Esophagus squamous epithelium (tissue), 5 donors: ENCODE results near the gene TARM1. TPM values are rescaled to one million over a fixed set of nuclear protein-coding genes. Genes with fewer than 3 reads are reported as not detected.

Experiments used
- DNase-seq: peaks from one replicate; lab custom pipeline; 2025; lab: John Stamatoyannopoulos, UW
- H3K27ac ChIP-seq, 4 donors: fragments of 200-600 bp; sonication (generic); one replicate each; pipeline ENCODE4 v1.5.1; 2016 to 2019; ENCODE audit warnings: mild to moderate bottlenecking in 1 of 4
- H3K27me3 ChIP-seq, 4 donors: fragments of 200-600 bp; sonication (generic); 1 replicate in 3 of 4; 2 replicates in 1 of 4; pipeline versions ENCODE4 v1.5.1 to v1.6.0; 2017 to 2021; ENCODE audit warnings: antibody characterized with exemption in 1 of 4
- H3K36me3 ChIP-seq, 3 donors: fragments of 200-600 bp; sonication (generic); one replicate each; pipeline ENCODE4 v1.5.1; 2016 to 2019
- H3K4me1 ChIP-seq, 3 donors: fragments of 200-600 bp; sonication (generic); one replicate each; pipeline ENCODE4 v1.5.1; 2017 to 2019
- H3K4me3 ChIP-seq, 4 donors: fragments of 200-600 bp; sonication (generic); 1 replicate in 3 of 4; 2 replicates in 1 of 4; pipeline ENCODE4 v1.5.1; 2016 to 2019; ENCODE audit warnings: mild to moderate bottlenecking in 2 of 4, moderate library complexity in 1 of 4
- H3K9me3 ChIP-seq, 3 donors: fragments of 200-600 bp; sonication (generic); one replicate each; pipeline ENCODE4 v1.5.1; 2016 to 2019
- POLR2A ChIP-seq, 4 donors: fragments of 450-650 bp; IDR thresholded peaks; one replicate each; pipeline ENCODE4 v1.6.1; 2017; ENCODE audit warnings: antibody characterized with exemption in 4 of 4, mild to moderate bottlenecking in 4 of 4, moderate library complexity in 3 of 4
- WGBS, 2 donors: methylation state at CpG; one replicate each; pipeline ENCODE4 v1.1.5; 2018; 5-methylcytosine and 5-hydroxymethylcytosine counted together
- intact Hi-C: fragments of 100-400 bp; cut with DNase I; formaldehyde crosslinking; loops from one replicate; pipeline ENCODE4 v1.15.0; 2022
- total RNA-seq, 4 donors: library from RNA; depleted of rRNA; stranded (reverse); fragments of >200 nt; gene quantifications; one replicate each; pipeline ENCODE4 v1.1.0, GENCODE V29; 2016
- TF ChIP-seq, protein P1 (sequence below), 6 experiments: fragments of 450-650 bp in 4 of 6; fragments of 200-600 bp in 2 of 6; sonication (generic) in 2 of 6; IDR thresholded peaks; one replicate each; pipeline ENCODE4 v1.5.1; 2016 to 2019; ENCODE audit warnings: antibody characterized with exemption in 6 of 6, mild to moderate bottlenecking in 4 of 6, moderate library complexity in 4 of 6
- donor health status: DM: yes; HTN: yes; CAD: no.

TARM1 gene
- total RNA-seq = not detected

DNA sequence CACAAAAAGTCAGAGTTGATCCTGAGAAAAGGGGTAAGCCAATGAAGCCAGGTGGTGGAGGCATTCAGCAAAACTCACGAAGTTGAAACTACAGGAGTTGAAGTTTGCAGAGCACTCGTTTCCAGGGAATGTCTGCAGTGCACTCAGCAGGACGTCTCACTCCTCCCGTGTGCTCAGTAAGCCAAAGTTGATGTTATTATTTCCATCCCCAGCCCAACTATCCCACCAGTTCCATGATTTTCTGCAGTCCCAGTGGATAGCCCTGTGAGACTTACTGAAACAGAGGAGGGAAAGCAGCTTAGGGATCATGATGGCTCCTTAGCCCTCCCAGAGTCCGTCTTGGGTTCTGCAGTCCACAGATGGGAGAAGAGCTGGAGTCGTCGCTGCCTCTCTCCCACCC, at the start of gene TARM1:
TSS of gene TARM1 (minus strand) at position 334 of the 400 bp plus-strand sequence. CDS start at position 309, 25 bp downstream.
- Histone ChIP-seq H3K9me3 (peaks cover 0 to 26% (median 3%) of the 10 kb centered on the region in 3 donors), H3K4me3 (no peak within 1 kb of the TSS), H3K36me3 (no peaks in the 10 kb centered on the region), H3K4me1 (no peaks in the 10 kb centered on the region), H3K27ac (no peak within 1 kb of the TSS), H3K27me3 (no peaks in the 10 kb centered on the region)
- intact Hi-C loops = no loop called here
- DNase-seq = no peak
- WGBS, 2 donors = 77 to 82% methylated on average over 7 of the region's 7 CpGs
- TF ChIP-seq POLR2A (IDR thresholded peaks at IDR 0.05) = no peak
- TF ChIP-seq, protein P1, sequence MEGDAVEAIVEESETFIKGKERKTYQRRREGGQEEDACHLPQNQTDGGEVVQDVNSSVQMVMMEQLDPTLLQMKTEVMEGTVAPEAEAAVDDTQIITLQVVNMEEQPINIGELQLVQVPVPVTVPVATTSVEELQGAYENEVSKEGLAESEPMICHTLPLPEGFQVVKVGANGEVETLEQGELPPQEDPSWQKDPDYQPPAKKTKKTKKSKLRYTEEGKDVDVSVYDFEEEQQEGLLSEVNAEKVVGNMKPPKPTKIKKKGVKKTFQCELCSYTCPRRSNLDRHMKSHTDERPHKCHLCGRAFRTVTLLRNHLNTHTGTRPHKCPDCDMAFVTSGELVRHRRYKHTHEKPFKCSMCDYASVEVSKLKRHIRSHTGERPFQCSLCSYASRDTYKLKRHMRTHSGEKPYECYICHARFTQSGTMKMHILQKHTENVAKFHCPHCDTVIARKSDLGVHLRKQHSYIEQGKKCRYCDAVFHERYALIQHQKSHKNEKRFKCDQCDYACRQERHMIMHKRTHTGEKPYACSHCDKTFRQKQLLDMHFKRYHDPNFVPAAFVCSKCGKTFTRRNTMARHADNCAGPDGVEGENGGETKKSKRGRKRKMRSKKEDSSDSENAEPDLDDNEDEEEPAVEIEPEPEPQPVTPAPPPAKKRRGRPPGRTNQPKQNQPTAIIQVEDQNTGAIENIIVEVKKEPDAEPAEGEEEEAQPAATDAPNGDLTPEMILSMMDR (IDR thresholded peaks at IDR 0.05) = no peak

DNA sequence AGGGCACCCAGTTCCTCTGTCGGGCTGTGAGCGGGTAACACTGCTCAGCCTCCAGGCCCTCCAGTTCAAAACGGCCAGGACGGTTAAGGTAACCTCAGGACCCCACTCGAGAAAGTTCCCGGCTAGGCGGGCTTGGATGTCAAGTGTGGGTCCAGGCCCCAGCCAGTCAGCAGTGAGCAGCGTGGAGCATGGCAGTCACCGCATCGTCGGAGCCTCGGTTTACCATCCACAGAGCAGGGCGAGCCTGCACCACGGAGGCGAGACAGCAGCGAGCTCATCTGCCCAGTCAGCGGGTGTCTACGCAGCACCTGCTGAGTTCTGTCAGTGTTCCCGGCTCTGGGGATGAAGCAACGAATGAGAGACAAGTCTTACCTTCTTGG, 48.4 kb upstream of the TARM1 start:
- intact Hi-C loops = no loop called here
- no peak for DNase-seq
- Histone ChIP-seq H3K27me3 (no peaks in the 10 kb centered on the region), H3K36me3 (peaks cover 33 to 86% (median 49%) of the 10 kb centered on the region in 3 donors), H3K4me3 (no peak overlapping the region), H3K9me3 (no peaks in the 10 kb centered on the region), H3K27ac (no peak overlapping the region), H3K4me1 (peaks cover 0 to 5% (median 0%) of the 10 kb centered on the region in 3 donors)
- TF ChIP-seq POLR2A (IDR thresholded peaks at IDR 0.05) = no peak
- TF ChIP-seq, protein P1 (IDR thresholded peaks at IDR 0.05) = no peak
- 96% methylated on average over 19 of the region's 20 CpGs; no CpG with 5 or more reads in 1 of the 2 donors for WGBS, 2 donors

DNA sequence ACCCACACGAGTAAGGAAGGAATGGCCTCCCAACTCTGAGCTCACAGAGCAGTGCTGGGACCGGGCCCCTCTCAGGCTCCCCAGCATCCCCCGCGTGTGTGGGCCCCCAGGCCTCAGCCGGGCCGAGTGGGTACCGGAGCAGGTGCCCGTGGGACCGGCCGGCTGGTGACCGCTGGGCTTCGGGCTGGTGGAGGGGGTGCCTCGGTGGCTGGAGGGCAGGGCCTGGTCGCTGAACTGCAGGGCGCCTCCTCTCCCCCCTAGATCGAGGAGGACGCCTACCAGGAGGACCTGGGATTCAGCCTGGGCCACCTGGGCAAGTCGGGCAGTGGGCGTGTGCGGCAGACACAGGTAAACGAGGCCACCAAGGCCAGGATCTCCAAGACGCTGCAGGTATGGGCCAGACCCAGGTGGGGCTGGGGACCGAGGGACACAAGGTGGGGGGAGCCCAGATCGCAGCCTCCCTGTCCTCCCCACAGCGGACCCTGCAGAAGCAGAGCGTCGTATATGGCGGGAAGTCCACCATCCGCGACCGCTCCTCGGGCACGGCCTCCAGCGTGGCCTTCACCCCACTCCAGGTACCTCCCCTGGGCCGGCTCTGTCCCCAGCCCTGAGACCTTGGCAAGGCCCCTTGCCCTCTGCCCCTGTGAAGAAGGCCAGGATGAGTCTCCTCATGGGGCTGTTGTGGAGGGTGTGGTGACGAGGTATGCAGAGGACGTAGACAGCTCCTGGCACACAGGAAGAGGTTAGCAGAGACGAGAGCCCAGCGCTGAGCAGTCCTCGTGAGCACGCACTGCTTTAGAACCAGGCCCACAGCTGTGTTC, 47.8 kb upstream of the TARM1 start:
- H3K4me1 ChIP-seq = no peaks in the 10 kb centered on the region
- intact Hi-C loops = no loop called here
- H3K36me3 ChIP-seq = peaks cover 39 to 92% (median 55%) of the 10 kb centered on the region in 3 donors
- no peak overlapping the region for H3K4me3 ChIP-seq
- 87 to 100% methylated on average over 5 to 9 of the region's 41 CpGs for WGBS, 2 donors
- no peak for DNase-seq
- H3K27ac ChIP-seq = no peak overlapping the region
- H3K27me3 ChIP-seq = no peaks in the 10 kb centered on the region
- H3K9me3 ChIP-seq = no peaks in the 10 kb centered on the region
- TF ChIP-seq, protein P1 (IDR thresholded peaks at IDR 0.05) = no peak
- no peak for TF ChIP-seq POLR2A (IDR thresholded peaks at IDR 0.05)

DNA sequence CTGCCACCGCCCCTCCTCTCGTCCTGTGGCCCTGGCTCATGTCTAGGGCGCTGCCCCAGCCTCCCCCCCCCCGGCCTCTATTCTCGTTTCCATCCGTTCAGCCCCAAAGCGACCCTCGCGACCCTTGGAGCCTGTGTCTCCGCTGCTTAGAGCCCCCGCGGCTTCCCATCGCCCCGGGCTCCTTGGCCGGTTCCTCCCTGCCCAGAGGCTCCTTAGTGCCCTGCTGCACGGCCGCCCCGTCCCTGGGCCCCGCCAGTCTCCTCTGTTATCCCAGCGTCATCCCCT, 47.2 kb upstream of the TARM1 start:
- no peak for DNase-seq
- Histone ChIP-seq H3K27ac (no peak overlapping the region), H3K9me3 (no peaks in the 10 kb centered on the region), H3K36me3 (peaks cover 45 to 98% (median 60%) of the 10 kb centered on the region in 3 donors), H3K4me1 (no peaks in the 10 kb centered on the region), H3K27me3 (no peaks in the 10 kb centered on the region), H3K4me3 (no peak overlapping the region)
- WGBS, 2 donors = 91 to 93% methylated on average over 12 to 15 of the region's 20 CpGs
- intact Hi-C loops = no loop called here
- no peak for TF ChIP-seq POLR2A (IDR thresholded peaks at IDR 0.05)
- TF ChIP-seq, protein P1 (IDR thresholded peaks at IDR 0.05) = no peak

DNA sequence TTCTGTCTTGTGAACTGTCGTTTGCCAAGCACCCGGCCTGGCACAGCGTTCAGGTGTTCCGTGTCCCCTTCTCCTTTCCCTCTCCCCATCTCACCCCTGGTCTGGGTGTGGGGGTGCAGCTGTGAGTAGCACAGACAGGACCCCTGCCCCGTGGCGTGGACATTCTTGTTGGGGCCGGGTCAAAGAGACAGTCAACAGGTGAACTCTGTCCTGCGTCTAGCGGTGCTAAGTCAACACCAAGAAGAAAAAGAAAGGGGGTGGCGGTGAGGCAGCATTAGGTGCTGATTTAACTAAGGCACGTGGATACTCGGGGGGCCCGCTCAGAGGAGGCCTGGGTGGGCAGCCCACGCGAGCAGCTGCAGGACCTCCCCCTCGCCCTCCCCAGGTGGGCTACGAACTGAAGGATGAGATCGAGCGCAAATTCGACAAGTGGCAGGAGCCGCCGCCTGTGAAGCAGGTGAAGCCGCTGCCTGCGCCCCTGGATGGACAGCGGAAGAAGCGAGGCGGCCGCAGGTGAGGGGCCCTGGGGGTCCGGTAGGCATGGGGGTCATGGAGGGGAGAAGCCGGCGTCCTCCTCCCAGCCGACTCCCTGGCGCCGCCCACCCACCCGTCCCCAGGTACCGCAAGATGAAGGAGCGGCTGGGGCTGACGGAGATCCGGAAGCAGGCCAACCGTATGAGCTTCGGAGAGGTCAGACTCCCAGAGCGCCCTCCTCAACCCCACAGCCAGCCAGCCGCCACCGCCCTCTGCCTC, 46.7 kb upstream of the TARM1 start:
- Histone ChIP-seq H3K9me3 (no peaks in the 10 kb centered on the region), H3K36me3 (peaks cover 45 to 100% (median 60%) of the 10 kb centered on the region in 3 donors), H3K4me3 (no peak overlapping the region), H3K27ac (no peak overlapping the region), H3K27me3 (no peaks in the 10 kb centered on the region), H3K4me1 (no peaks in the 10 kb centered on the region)
- intact Hi-C loops = no loop called here
- no peak for DNase-seq
- 92 to 94% methylated on average over 21 to 32 of the region's 44 CpGs for WGBS, 2 donors
- TF ChIP-seq, protein P1 (IDR thresholded peaks at IDR 0.05) = no peak
- TF ChIP-seq POLR2A (IDR thresholded peaks at IDR 0.05) = no peak
